GM12874 (cell line): ENCODE data around the gene PLA2G4D.

Source experiments
- CTCF ChIP-seq: IDR thresholded peaks from 2 replicates; pipeline ENCODE4 v1.5.1; 2011; ENCODE audit warnings: low read depth, mild to moderate bottlenecking, control low read depth, low read length, moderate library complexity; ENCODE audit not compliant: insufficient read depth

The PLA2G4D gene

GRCh38 chr15:42088801-42089640, 5.3 kb downstream of the PLA2G4D start:
- TF ChIP-seq CTCF = no peak

- no peak for TF ChIP-seq CTCF
Observed at GRCh38 chr15:42087926-42088800, 6.2 kb downstream of the PLA2G4D start.

GRCh38 chr15:42087460-42087859, 6.9 kb downstream of the PLA2G4D start:
- TF ChIP-seq CTCF = no peak

GRCh38 chr15:42085721-42086120, 8.6 kb downstream of the PLA2G4D start:
- TF ChIP-seq CTCF = no peak

- TF ChIP-seq CTCF = no peak
Observed at GRCh38 chr15:42085236-42085605, 9.1 kb downstream of the PLA2G4D start.

- TF ChIP-seq CTCF = peak; percentile 95
Observed at GRCh38 chr15:42084465-42085235, 9.7 kb downstream of the PLA2G4D start.

GRCh38 chr15:42083916-42084315, 10.4 kb downstream of the PLA2G4D start:
- no peak for TF ChIP-seq CTCF
